Mesothelial cell of epicardium (in vitro differentiated cells): ENCODE data around the gene AHSG. TPM values are rescaled to one million over a fixed set of nuclear protein-coding genes. Genes with fewer than 3 reads are reported as not detected.

ENCODE experiments used
- DNase-seq, 2 experiments: peaks; one replicate each; pipeline ENCODE4 v3.0.0; 2021; ENCODE audit warnings: low spot score in 2 of 2; ENCODE audit not compliant: unreplicated experiment in 2 of 2
- H3K27ac Mint-ChIP-seq: 2 replicates; pipeline ENCODE4 v1.8.0; 2021; ENCODE audit warnings: mixed read lengths
- H3K27me3 Mint-ChIP-seq: 2 replicates; pipeline ENCODE4 v1.8.0; 2021; ENCODE audit warnings: low read depth, mixed read lengths
- H3K36me3 Mint-ChIP-seq: 2 replicates; pipeline ENCODE4 v1.8.0; 2021; ENCODE audit warnings: mixed read lengths
- H3K4me1 Mint-ChIP-seq: 2 replicates; pipeline ENCODE4 v1.8.0; 2021; ENCODE audit warnings: mixed read lengths
- H3K4me3 Mint-ChIP-seq: 2 replicates; pipeline ENCODE4 v1.8.0; 2021; ENCODE audit warnings: mild to moderate bottlenecking, moderate library complexity, mixed read lengths
- H3K9me3 Mint-ChIP-seq: 2 replicates; pipeline ENCODE4 v1.8.0; 2021; ENCODE audit warnings: mixed read lengths
- CTCF ChIP-seq: fragments of 200-600 bp; sonication (generic); IDR thresholded peaks from one replicate; pipeline ENCODE4 v1.5.0; 2021; ENCODE audit warnings: antibody characterized with exemption; ENCODE audit not compliant: unreplicated experiment
- total RNA-seq: library from RNA; stranded (reverse); gene quantifications from 3 replicates; pipeline ENCODE4 v1.2.1, GENCODE V29; 2021

The AHSG gene
- total RNA-seq, 1 donor from 2014 or later: not detected

DNA sequence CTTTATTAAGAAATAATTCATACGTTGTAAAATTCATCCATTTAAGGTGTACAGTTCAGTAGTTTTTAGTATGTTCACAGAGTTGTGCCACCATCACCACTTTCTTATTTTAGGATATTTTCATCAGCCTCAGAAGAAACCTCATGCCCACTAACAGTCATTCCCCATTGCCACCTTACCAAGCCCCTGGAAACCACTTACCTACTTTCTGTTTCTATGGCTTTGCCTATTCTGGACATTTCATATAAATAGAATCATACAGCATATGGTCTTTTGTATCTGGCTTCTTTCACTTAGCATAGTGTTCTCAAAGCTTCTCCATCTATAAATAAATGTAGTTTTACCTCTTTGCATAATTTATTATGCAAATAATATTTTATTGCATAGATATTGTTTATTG, 34.0 kb downstream of the AHSG start:
- peaks cover 41% of the 10 kb centered on the region for H3K27me3 Mint-ChIP-seq
- no peak for DNase-seq
- no peaks in the 10 kb centered on the region for H3K36me3 Mint-ChIP-seq
- no peaks in the 10 kb centered on the region for H3K4me1 Mint-ChIP-seq
- peaks cover 4% of the 10 kb centered on the region for H3K9me3 Mint-ChIP-seq
- no peak overlapping the region for H3K4me3 Mint-ChIP-seq
- no peak overlapping the region for H3K27ac Mint-ChIP-seq
- no peak for TF ChIP-seq CTCF

- no peak for DNase-seq
- Mint-ChIP-seq H3K4me1 (no peaks in the 10 kb centered on the region), H3K9me3 (peaks cover 4% of the 10 kb centered on the region), H3K36me3 (no peaks in the 10 kb centered on the region), H3K27me3 (peaks cover 31% of the 10 kb centered on the region), H3K4me3 (no peak overlapping the region), H3K27ac (no peak overlapping the region)
- TF ChIP-seq CTCF: no peak
Measured at GRCh38 chr3:186648851-186649250, 36.0 kb downstream of the AHSG start.

GRCh38 chr3:186651678-186652215, 38.9 kb downstream of the AHSG start:
- DNase-seq: no peak

DNA sequence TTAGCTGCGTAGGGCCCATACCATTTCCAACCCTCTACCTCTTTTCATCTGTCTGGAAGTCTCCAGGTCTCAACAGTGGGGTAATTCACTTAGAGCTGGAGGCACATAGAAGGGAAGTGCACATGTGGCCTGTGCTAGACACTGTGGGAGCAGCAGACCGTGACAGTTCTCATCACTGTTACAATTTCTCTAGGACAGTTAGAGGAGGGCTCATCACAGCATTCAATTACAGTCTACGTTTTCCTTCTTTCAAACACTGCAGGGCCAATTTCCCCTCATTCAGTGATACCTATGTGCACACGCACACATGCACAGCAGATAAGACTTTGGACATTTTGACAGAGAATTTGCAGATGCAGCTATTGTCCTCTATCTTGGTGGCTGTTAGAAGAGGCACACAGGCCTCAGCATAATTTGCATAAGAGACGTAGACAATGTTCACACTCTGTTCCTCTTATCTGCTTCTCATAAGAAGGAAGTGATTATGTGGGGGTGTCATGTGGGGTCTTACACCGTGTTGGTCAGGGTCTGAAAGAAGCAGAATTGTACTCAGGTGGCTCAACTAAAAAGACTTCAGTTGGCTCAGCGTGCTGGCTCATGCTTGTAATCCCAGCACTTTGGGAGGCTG, 40.3 kb downstream of the AHSG start:
- no peak overlapping the region for H3K27ac Mint-ChIP-seq

More at GRCh38 chr3:186651678-186652215, 38.9 kb downstream of the AHSG start:
- H3K4me3 Mint-ChIP-seq: no peak overlapping the region
- H3K36me3 Mint-ChIP-seq: no peaks in the 10 kb centered on the region
- no peaks in the 10 kb centered on the region for H3K4me1 Mint-ChIP-seq
- H3K9me3 Mint-ChIP-seq: peaks cover 9% of the 10 kb centered on the region
- H3K27ac Mint-ChIP-seq: no peak overlapping the region
- peaks cover 16% of the 10 kb centered on the region for H3K27me3 Mint-ChIP-seq
- no peak for TF ChIP-seq CTCF

GRCh38 chr3:186653984-186654383, 41.1 kb downstream of the AHSG start:
- H3K36me3 Mint-ChIP-seq: no peaks in the 10 kb centered on the region
- TF ChIP-seq CTCF: no peak
- no peak overlapping the region for H3K4me3 Mint-ChIP-seq
- peaks cover 15% of the 10 kb centered on the region for H3K27me3 Mint-ChIP-seq
- H3K4me1 Mint-ChIP-seq: no peaks in the 10 kb centered on the region
- no peak for DNase-seq
- H3K27ac Mint-ChIP-seq: no peak overlapping the region
- H3K9me3 Mint-ChIP-seq: peaks cover 5% of the 10 kb centered on the region

More for the DNA sequence above, 40.3 kb downstream of the AHSG start:
- H3K27me3 Mint-ChIP-seq: peaks cover 16% of the 10 kb centered on the region
- no peaks in the 10 kb centered on the region for H3K4me1 Mint-ChIP-seq
- H3K36me3 Mint-ChIP-seq: no peaks in the 10 kb centered on the region
- no peak for DNase-seq
- peaks cover 5% of the 10 kb centered on the region for H3K9me3 Mint-ChIP-seq
- no peak overlapping the region for H3K4me3 Mint-ChIP-seq
- TF ChIP-seq CTCF: no peak
